Gastroesophageal sphincter (tissue), 3 donors: ENCODE data around the gene TMEM54.

Experiments
- POLR2A ChIP-seq, 2 donors: fragments of 450-650 bp; IDR thresholded peaks; one replicate each; pipeline ENCODE4 v1.6.1; 2017; ENCODE audit warnings: antibody characterized with exemption in 2 of 2, mild to moderate bottlenecking in 2 of 2, moderate library complexity in 1 of 2
- TF ChIP-seq, protein P1 (sequence below), 4 experiments: fragments of 200-600 bp in 2 of 4; fragments of 450-650 bp in 2 of 4; sonication (generic) in 1 of 4; IDR thresholded peaks; one replicate each; pipeline ENCODE4 v1.5.1; 2017 to 2019; ENCODE audit warnings: antibody characterized with exemption in 4 of 4, mild to moderate bottlenecking in 2 of 4, moderate library complexity in 2 of 4

DNA sequence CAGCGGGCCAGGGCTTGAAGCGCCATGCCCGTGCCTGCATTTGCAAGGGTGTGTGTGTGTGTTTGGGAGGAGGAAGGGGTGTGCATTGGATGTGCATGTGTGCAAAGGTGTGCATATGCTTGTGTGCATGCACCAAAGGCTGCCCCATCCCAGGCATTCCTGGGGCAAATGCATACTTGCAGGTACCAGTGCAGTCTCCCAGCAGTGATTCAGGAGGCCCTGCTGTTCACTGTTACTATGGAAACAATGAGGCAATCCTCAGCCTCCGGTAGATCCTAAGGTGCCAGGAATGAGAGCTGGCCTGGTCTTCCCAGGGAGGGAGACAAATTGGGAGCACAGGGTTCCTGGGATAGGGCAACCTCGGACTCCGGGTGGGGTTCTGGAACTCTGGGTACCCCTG, 23.0 kb downstream of the TMEM54 start:
- TF ChIP-seq, protein P1, sequence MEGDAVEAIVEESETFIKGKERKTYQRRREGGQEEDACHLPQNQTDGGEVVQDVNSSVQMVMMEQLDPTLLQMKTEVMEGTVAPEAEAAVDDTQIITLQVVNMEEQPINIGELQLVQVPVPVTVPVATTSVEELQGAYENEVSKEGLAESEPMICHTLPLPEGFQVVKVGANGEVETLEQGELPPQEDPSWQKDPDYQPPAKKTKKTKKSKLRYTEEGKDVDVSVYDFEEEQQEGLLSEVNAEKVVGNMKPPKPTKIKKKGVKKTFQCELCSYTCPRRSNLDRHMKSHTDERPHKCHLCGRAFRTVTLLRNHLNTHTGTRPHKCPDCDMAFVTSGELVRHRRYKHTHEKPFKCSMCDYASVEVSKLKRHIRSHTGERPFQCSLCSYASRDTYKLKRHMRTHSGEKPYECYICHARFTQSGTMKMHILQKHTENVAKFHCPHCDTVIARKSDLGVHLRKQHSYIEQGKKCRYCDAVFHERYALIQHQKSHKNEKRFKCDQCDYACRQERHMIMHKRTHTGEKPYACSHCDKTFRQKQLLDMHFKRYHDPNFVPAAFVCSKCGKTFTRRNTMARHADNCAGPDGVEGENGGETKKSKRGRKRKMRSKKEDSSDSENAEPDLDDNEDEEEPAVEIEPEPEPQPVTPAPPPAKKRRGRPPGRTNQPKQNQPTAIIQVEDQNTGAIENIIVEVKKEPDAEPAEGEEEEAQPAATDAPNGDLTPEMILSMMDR (IDR thresholded peaks at IDR 0.05) = no peak
- no peak for TF ChIP-seq POLR2A (IDR thresholded peaks at IDR 0.05)
